ENCODE data around the gene ADAM17.

ADAM17 gene

GRCh38 chr2:9533663-9534062, 22.0 kb downstream of the ADAM17 start:
- no peak overlapping the region for H3K18ac ChIP-seq (ENCODE audit: low read length)
- H3K9me3 ChIP-seq (replicated peaks in 1 of 2; ENCODE audit: control insufficient read depth in 2 of 2, insufficient read depth in 1 of 2, low read depth in 1 of 2, low read length in 2 of 2): no peaks in the 10 kb centered on the region
- H4K91ac ChIP-seq (ENCODE audit: low read depth, low read length, poor library complexity): no peak overlapping the region
- no peak overlapping the region for H2AFZ ChIP-seq (ENCODE audit: low read length)
- H3K27ac ChIP-seq (replicated peaks; ENCODE audit: low read length): no peak overlapping the region
- no peaks in the 10 kb centered on the region for H3K27me3 ChIP-seq (ENCODE audit: control insufficient read depth in 3 of 3, insufficient read depth in 3 of 3, low read depth in 1 of 3, low read length in 3 of 3)
- no peak overlapping the region for H3K14ac ChIP-seq (ENCODE audit: low read length)
- H2BK5ac ChIP-seq (ENCODE audit: low read length): no peak overlapping the region
- H4K8ac ChIP-seq (ENCODE audit: low read depth, low read length): no peak overlapping the region
- no peak overlapping the region for H2BK12ac ChIP-seq (ENCODE audit: low read length)
- no peak overlapping the region for H2AK5ac ChIP-seq (ENCODE audit: low read depth, low read length)
- H3K4me1 ChIP-seq (ENCODE audit: control insufficient read depth in 2 of 2, insufficient read depth in 1 of 2, low read depth in 1 of 2, low read length in 2 of 2): no peaks in the 10 kb centered on the region
- no peak overlapping the region for H3K4me3 ChIP-seq (ENCODE audit: low read length in 2 of 2)
- H3K36me3 ChIP-seq (replicated peaks in 1 of 2; ENCODE audit: control insufficient read depth in 2 of 2, insufficient read depth in 2 of 2, low read length in 2 of 2): peaks cover 0 to 72% of the 10 kb centered on the region in 2 donors
- H2BK15ac ChIP-seq (ENCODE audit: low read length): no peak overlapping the region
- H3K23ac ChIP-seq (ENCODE audit: low read depth, low read length, poor library complexity): no peak overlapping the region
- H2BK120ac ChIP-seq (ENCODE audit: low read depth, low read length): no peak overlapping the region
- DNase-seq (ENCODE audit: low spot score): no peak
- peaks cover 2% of the 10 kb centered on the region for H3K79me1 ChIP-seq (ENCODE audit: low read depth, low read length)
- no peak overlapping the region for H3K4ac ChIP-seq (ENCODE audit: low read length)
- no CpG with 5 or more reads among the region's 2 CpGs for WGBS, 2 donors (ENCODE audit: extremely low coverage in 2 of 2, insufficient read length in 2 of 2, insufficient replicate concordance in 1 of 2)
- H3K4me2 ChIP-seq (ENCODE audit: insufficient read depth, low read length, poor library complexity, severe bottlenecking): no peak overlapping the region
- no peak overlapping the region for H3K9ac ChIP-seq (ENCODE audit: low read depth, low read length, poor library complexity)

GRCh38 chr2:9532421-9532820, 23.2 kb downstream of the ADAM17 start:
- H3K36me3 ChIP-seq (replicated peaks in 1 of 2; ENCODE audit: control insufficient read depth in 2 of 2, insufficient read depth in 2 of 2, low read length in 2 of 2): peaks cover 1 to 84% of the 10 kb centered on the region in 2 donors
- H3K18ac ChIP-seq (ENCODE audit: low read length): no peak overlapping the region
- H3K4me1 ChIP-seq (ENCODE audit: control insufficient read depth in 2 of 2, insufficient read depth in 1 of 2, low read depth in 1 of 2, low read length in 2 of 2): no peaks in the 10 kb centered on the region
- H4K8ac ChIP-seq (ENCODE audit: low read depth, low read length): no peak overlapping the region
- H3K9ac ChIP-seq (ENCODE audit: low read depth, low read length, poor library complexity): no peak overlapping the region
- H3K4me3 ChIP-seq (ENCODE audit: low read length in 2 of 2): no peak overlapping the region
- WGBS, 2 donors (ENCODE audit: extremely low coverage in 2 of 2, insufficient read length in 2 of 2, insufficient replicate concordance in 1 of 2): no CpG with 5 or more reads among the region's 4 CpGs
- H3K27me3 ChIP-seq (ENCODE audit: control insufficient read depth in 3 of 3, insufficient read depth in 3 of 3, low read depth in 1 of 3, low read length in 3 of 3): no peaks in the 10 kb centered on the region
- H3K23ac ChIP-seq (ENCODE audit: low read depth, low read length, poor library complexity): no peak overlapping the region
- no peaks in the 10 kb centered on the region for H3K9me3 ChIP-seq (replicated peaks in 1 of 2; ENCODE audit: control insufficient read depth in 2 of 2, insufficient read depth in 1 of 2, low read depth in 1 of 2, low read length in 2 of 2)
- no peak overlapping the region for H3K4me2 ChIP-seq (ENCODE audit: insufficient read depth, low read length, poor library complexity, severe bottlenecking)
- no peak overlapping the region for H2BK15ac ChIP-seq (ENCODE audit: low read length)
- H2BK5ac ChIP-seq (ENCODE audit: low read length): no peak overlapping the region
- no peak overlapping the region for H2AFZ ChIP-seq (ENCODE audit: low read length)
- H2BK120ac ChIP-seq (ENCODE audit: low read depth, low read length): no peak overlapping the region
- H3K14ac ChIP-seq (ENCODE audit: low read length): no peak overlapping the region
- peaks cover 2% of the 10 kb centered on the region for H3K79me1 ChIP-seq (ENCODE audit: low read depth, low read length)
- H4K91ac ChIP-seq (ENCODE audit: low read depth, low read length, poor library complexity): no peak overlapping the region
- no peak overlapping the region for H2AK5ac ChIP-seq (ENCODE audit: low read depth, low read length)
- no peak overlapping the region for H2BK12ac ChIP-seq (ENCODE audit: low read length)
- H3K4ac ChIP-seq (ENCODE audit: low read length): no peak overlapping the region
- no peak overlapping the region for H3K27ac ChIP-seq (replicated peaks; ENCODE audit: low read length)
- DNase-seq (ENCODE audit: low spot score): no peak

- Histone ChIP-seq H2AFZ (ENCODE audit: low read length) (no peak overlapping the region), H3K9me3 (replicated peaks in 1 of 2; ENCODE audit: control insufficient read depth in 2 of 2, insufficient read depth in 1 of 2, low read depth in 1 of 2, low read length in 2 of 2) (no peaks in the 10 kb centered on the region), H3K27ac (replicated peaks; ENCODE audit: low read length) (no peak overlapping the region), H3K79me1 (ENCODE audit: low read depth, low read length) (peaks cover 2% of the 10 kb centered on the region), H3K4me2 (ENCODE audit: insufficient read depth, low read length, poor library complexity, severe bottlenecking) (no peak overlapping the region), H3K18ac (ENCODE audit: low read length) (no peak overlapping the region), H3K4ac (ENCODE audit: low read length) (no peak overlapping the region), H4K91ac (ENCODE audit: low read depth, low read length, poor library complexity) (no peak overlapping the region), H3K36me3 (replicated peaks in 1 of 2; ENCODE audit: control insufficient read depth in 2 of 2, insufficient read depth in 2 of 2, low read length in 2 of 2) (peaks cover 1 to 89% of the 10 kb centered on the region in 2 donors), H3K14ac (ENCODE audit: low read length) (no peak overlapping the region), H3K27me3 (ENCODE audit: control insufficient read depth in 3 of 3, insufficient read depth in 3 of 3, low read depth in 1 of 3, low read length in 3 of 3) (no peaks in the 10 kb centered on the region), H2BK15ac (ENCODE audit: low read length) (no peak overlapping the region), H3K4me3 (ENCODE audit: low read length in 2 of 2) (no peak overlapping the region), H2AK5ac (ENCODE audit: low read depth, low read length) (no peak overlapping the region), H2BK120ac (ENCODE audit: low read depth, low read length) (no peak overlapping the region), H2BK5ac (ENCODE audit: low read length) (no peak overlapping the region), H3K9ac (ENCODE audit: low read depth, low read length, poor library complexity) (no peak overlapping the region), H2BK12ac (ENCODE audit: low read length) (no peak overlapping the region), H4K8ac (ENCODE audit: low read depth, low read length) (no peak overlapping the region), H3K4me1 (ENCODE audit: control insufficient read depth in 2 of 2, insufficient read depth in 1 of 2, low read depth in 1 of 2, low read length in 2 of 2) (no peaks in the 10 kb centered on the region), H3K23ac (ENCODE audit: low read depth, low read length, poor library complexity) (no peak overlapping the region)
- WGBS, 2 donors (ENCODE audit: extremely low coverage in 2 of 2, insufficient read length in 2 of 2, insufficient replicate concordance in 1 of 2): no CpG with 5 or more reads among the region's 4 CpGs
- DNase-seq (ENCODE audit: low spot score): no peak
Observed at GRCh38 chr2:9527995-9528787, 27.4 kb downstream of the ADAM17 start.

- no peak overlapping the region for H3K27ac ChIP-seq (replicated peaks; ENCODE audit: low read length)
- H3K79me1 ChIP-seq (ENCODE audit: low read depth, low read length): peaks cover 2% of the 10 kb centered on the region
- no peak overlapping the region for H3K4me3 ChIP-seq (ENCODE audit: low read length in 2 of 2)
- H3K9me3 ChIP-seq (replicated peaks in 1 of 2; ENCODE audit: control insufficient read depth in 2 of 2, insufficient read depth in 1 of 2, low read depth in 1 of 2, low read length in 2 of 2): peaks cover 0 to 1% of the 10 kb centered on the region in 2 donors
- H2AK5ac ChIP-seq (ENCODE audit: low read depth, low read length): no peak overlapping the region
- no peak overlapping the region for H3K4ac ChIP-seq (ENCODE audit: low read length)
- WGBS, 2 donors (ENCODE audit: extremely low coverage in 2 of 2, insufficient read length in 2 of 2, insufficient replicate concordance in 1 of 2): no CpG with 5 or more reads among the region's 2 CpGs
- H3K4me2 ChIP-seq (ENCODE audit: insufficient read depth, low read length, poor library complexity, severe bottlenecking): no peak overlapping the region
- H2AFZ ChIP-seq (ENCODE audit: low read length): no peak overlapping the region
- no peak overlapping the region for H3K14ac ChIP-seq (ENCODE audit: low read length)
- H3K9ac ChIP-seq (ENCODE audit: low read depth, low read length, poor library complexity): no peak overlapping the region
- no peaks in the 10 kb centered on the region for H3K4me1 ChIP-seq (ENCODE audit: control insufficient read depth in 2 of 2, insufficient read depth in 1 of 2, low read depth in 1 of 2, low read length in 2 of 2)
- no peak overlapping the region for H2BK120ac ChIP-seq (ENCODE audit: low read depth, low read length)
- no peak overlapping the region for H2BK15ac ChIP-seq (ENCODE audit: low read length)
- H3K23ac ChIP-seq (ENCODE audit: low read depth, low read length, poor library complexity): no peak overlapping the region
- no peak overlapping the region for H3K18ac ChIP-seq (ENCODE audit: low read length)
- no peak overlapping the region for H2BK5ac ChIP-seq (ENCODE audit: low read length)
- H4K8ac ChIP-seq (ENCODE audit: low read depth, low read length): no peak overlapping the region
- H3K36me3 ChIP-seq (replicated peaks in 1 of 2; ENCODE audit: control insufficient read depth in 2 of 2, insufficient read depth in 2 of 2, low read length in 2 of 2): peaks cover 3 to 95% of the 10 kb centered on the region in 2 donors
- DNase-seq (ENCODE audit: low spot score): no peak
- no peak overlapping the region for H4K91ac ChIP-seq (ENCODE audit: low read depth, low read length, poor library complexity)
- H2BK12ac ChIP-seq (ENCODE audit: low read length): no peak overlapping the region
- no peaks in the 10 kb centered on the region for H3K27me3 ChIP-seq (ENCODE audit: control insufficient read depth in 3 of 3, insufficient read depth in 3 of 3, low read depth in 1 of 3, low read length in 3 of 3)
Observed at GRCh38 chr2:9525266-9525665, 30.4 kb downstream of the ADAM17 start.

Measured in neuronal stem cell (in vitro differentiated cells).